ENCODE results near the gene FAM90A1. TPM values are rescaled to one million over a fixed set of nuclear protein-coding genes. Genes with fewer than 3 reads are reported as not detected.
"Not testable (repeated sequence)": the region's sequence is repeated elsewhere in the genome, so short reads cannot be mapped to it uniquely, and the experiment has no call there.

FAM90A1 gene
- total RNA-seq, 1 experiment from 2014 or later: 0.17 TPM

DNA sequence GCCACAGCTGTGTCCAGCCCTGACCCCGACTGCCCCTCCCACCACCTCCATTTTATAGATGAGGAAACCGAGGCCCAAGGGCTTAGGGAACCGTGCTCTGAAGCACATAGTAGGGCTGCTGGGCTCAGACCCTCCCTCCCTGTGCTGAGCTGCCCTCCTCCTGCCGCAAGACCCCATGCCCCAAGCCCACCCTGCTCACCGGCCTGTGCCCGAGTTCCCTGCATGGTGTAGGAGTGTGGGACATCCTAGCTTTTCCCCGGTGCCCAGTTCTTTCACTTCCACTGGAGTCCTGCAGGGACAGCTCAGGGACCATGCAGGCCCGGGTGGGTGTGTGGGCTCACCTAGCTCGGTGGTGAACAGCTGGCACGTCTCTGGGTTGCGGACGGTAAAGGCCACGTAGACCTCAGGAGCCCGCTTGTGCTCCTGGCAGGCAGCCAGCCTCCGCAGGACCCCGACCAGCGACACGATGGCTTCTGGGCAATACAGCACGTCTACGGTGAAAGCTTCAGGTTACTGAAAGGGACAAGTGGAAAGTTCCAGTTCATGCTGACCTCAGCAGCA, 6.6 kb upstream of the FAM90A1 start:
- not testable (repeated sequence) for DNase-seq (ENCODE audit: low read depth)

DNA sequence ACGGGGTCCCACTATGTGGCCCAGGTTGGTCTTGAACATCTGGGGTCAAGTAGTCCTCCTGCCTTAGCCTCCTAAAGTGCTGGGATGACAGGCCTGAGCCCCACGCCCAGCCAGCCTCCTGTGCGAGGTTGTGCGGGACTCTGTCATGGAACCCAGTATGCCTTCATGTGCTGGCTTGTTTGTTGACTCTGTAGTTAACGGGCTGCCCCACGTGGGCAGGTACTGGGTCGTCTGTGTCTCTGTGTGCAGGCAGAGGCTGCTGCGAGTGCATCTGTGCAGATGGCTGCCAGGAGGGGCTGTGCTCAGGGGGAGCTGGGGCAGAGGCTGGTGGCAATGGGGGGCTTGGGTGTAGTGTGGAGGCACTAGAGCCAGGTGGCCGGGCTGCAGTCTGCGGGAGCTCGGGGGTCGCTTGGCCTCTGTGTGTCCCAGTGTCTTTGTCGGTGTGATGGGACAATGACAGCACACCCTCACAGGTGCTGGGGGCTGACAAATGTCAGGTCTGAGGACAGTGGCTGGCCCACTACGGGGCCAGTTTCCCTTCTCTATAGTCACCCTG, 6.0 kb upstream of the FAM90A1 start:
- DNase-seq (ENCODE audit: low read depth): not testable (repeated sequence)

DNA sequence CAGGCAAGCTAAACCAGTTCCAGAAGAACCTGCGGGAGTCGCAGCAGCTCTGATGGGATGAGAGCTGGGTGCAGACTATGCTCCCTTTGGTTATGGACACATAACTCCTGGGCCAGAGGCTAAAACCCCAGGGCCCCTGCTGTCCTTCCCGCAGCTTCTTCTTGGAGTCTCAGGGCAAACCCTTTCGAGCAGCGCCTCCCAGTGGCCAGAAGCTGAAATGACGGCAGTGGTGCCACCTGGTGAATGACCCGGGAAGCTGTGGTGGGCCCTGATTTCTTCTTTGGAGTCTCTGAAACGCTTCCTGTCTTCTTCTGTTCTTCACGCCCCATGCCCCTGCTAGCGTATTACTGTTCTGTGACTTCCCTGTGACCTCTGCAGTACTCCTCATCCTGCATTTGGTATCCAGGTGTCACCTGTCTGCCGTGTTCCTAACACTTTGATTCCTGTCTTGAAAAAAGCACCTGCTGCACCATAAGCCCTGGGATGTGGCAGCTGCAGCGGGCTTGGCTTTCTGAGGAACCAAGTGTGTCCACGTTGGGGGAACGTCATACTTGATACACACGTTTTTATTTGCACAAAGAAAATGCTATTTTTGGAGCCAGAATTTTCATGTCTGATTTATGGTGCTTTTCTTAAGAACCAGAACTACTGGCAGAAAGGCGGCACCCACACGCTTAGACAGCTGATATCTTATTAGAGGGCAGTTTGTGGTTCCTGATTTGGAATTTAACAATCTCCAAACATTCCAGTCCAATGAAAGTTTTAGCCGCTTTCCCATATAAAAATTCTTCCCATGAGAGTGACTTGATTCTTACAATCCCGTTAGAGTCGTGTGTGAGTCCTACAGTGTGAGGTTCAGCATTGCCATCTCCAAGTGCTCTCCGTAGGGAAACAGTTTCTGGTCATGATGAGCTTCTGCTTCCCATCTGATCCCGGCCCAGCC, 4.5 kb upstream of the FAM90A1 start:
- peak; percentile 47 for DNase-seq (ENCODE audit: low read depth)

DNA sequence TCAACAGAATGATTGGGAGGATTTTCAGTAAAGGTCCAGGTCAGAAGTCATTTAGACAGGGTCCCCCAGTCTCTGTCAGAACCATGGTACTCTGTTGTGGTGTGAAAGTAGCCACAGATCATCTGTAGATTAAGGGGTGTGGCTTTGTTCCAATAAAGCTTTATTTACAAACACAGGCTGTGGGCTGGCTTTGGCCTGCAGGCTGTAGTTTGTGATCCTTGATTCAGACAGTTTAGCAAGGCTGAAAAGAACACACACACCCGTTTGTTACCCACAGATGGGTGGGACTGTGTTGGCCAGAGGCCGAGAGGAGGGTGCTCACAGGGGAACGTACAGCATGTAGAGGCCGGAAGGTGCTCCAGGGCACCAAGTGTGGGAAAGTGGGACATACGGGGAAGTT, 3.6 kb upstream of the FAM90A1 start:
- DNase-seq (ENCODE audit: low read depth): not testable (repeated sequence)

DNA sequence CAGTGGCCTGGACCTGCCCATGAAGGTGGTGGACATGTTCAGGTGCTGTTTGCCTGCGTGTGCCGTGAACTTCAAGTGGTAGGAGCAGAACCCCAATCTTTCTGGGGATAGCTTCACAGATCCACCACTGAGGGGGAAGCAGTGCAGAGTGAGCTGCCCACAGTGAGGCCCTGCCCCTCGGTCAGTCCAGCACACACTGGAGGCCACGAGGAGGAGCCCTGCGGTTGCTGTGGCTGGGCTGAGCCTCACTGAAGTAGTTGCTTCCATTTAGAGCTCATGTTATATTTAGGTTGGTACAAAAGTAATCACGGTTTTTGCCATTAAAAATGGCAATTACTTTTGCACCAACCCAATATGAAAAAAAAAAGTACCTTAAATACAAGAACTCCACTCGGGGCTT, 2.1 kb upstream of the FAM90A1 start:
- DNase-seq (ENCODE audit: low read depth): not testable (repeated sequence)

DNA sequence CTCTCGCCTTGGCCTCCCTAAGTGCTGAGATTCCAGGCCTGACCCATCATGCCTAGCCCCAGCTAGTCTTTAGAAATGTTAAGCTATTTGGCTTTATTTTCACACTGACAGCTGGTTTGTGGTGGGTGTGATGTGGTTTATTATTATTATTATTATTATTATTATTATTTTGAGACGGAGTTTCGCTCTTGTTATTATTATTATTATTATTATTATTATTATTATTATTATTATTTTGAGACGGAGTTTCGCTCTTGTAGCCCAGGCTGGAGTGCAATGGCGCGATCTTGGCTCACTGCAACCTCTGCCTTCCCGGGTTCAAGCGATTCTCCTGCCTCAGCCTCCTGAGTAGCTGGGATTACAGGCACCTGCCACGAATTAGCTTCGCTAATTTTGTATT, 1.2 kb upstream of the FAM90A1 start:
- DNase-seq (ENCODE audit: low read depth): not testable (repeated sequence)

DNA sequence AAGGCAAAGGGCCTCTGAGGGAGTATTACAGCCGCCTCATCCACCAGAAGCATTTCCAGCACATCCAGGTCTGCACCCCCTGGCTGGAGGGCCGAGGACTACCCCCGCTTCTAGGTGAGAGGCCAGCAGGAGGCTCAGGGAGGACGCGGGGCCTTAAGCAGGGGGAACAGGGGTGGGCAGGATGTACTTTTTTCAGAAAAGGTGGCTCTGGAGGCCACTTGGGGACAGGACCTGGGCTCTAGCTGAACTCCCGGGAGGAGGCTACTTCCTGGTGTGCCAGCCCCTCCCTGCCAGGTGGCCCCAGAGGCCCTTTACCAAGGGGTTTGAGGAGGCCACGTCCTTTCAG, 287 bp upstream of the FAM90A1 start:
- not testable (repeated sequence) for DNase-seq (ENCODE audit: low read depth)

DNA sequence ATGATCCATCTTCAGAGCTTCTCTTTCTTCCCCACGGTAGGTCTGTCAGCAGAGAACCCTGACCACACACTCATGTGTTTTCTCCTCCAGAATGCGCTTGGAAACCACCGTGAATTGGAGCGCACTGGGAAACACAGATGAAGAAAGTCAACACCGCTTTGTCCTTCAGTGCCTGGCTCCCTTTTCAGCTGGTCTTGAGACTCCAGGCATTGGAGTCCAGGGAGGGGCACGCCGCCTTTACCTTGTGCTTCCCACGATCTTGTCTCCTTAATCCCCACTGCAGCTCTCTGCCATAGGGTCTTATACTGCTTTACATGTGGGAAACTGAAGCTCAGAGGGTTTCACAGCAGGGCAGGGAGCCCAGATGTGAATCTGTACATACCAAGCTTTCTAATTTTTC, 1.1 kb downstream of the FAM90A1 start:
- DNase-seq (ENCODE audit: low read depth): no peak

DNA sequence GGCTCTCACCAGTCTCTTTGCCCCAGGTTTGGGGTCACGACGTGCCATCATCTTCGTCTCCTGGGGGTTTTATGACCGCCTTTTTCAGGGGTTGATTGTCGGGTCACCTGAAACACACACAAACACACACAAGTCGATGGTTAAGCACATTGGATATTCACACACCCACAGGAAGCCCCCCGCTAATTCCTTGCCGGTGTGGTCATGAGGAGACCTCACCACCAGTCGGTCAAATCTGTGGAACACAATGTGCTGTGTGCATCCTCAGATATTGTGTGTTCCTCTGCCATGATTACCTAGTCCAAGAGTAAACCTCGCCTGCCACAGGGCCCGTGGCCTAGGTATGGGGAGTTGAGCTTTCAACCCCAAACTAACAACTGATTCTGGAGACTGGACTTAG, 2.6 kb downstream of the FAM90A1 start:
- not testable (repeated sequence) for DNase-seq (ENCODE audit: low read depth)

DNA sequence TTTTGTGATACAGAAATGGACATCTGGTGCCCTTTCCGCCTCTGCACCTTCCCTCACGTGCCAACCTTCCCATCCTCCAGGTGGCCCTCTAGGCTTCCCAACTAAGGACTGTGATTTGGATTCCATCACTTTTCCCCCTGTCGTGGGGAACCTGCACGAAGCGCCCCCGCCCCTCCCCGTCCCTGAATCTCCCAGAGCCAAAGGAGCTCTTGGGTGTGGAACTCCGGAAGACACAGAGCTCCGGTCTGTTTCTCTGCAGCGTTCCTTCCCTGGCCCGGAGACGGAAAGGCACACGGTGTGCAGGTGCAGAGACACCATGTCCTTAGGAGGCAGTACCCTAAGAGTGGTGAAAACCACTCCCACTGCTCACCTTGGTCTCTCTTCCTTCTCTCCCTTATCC, 3.8 kb downstream of the FAM90A1 start:
- DNase-seq (ENCODE audit: low read depth): not testable (repeated sequence)

DNA sequence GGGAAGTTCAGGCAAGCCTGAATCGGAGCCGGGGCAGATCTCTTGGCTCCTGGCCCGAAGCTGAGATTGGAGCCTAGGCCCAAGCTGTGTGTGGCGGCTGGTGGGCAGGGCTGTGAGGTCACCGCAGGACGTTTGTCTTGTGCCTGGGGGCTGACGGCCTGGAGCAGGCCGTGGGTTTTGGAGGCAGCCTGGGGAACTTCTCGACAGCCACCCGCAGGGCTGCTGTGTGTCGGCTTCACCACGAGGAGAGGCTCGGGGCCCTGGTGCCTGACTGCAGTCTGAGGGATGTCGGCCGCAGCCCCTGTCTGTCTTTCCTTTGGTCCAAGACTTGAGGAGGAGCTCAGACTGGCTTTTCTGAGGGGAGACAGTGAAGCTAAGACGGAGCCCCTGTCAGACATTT, 5.1 kb downstream of the FAM90A1 start:
- not testable (repeated sequence) for DNase-seq (ENCODE audit: low read depth)

DNA sequence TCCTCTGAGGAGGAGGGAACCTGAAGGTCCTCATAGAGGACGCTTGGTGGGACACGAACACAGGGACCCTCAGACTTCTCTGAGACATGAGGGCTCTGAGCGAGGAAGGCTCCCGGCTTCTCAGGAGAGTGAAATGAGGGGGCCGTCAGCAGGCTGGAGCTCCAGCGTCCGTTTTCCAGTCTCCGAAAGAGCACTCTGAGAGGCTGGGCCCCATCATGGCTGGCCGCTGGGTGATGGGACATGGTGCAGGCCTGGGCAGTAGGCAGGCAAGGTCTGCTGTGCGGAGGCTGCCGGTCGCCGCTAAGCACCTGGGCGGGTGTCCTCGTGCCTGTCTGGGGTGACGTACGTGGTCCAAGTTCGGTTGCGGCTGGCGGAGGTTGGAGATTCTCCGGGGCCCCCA, 5.6 kb downstream of the FAM90A1 start:
- not testable (repeated sequence) for DNase-seq (ENCODE audit: low read depth)

DNA sequence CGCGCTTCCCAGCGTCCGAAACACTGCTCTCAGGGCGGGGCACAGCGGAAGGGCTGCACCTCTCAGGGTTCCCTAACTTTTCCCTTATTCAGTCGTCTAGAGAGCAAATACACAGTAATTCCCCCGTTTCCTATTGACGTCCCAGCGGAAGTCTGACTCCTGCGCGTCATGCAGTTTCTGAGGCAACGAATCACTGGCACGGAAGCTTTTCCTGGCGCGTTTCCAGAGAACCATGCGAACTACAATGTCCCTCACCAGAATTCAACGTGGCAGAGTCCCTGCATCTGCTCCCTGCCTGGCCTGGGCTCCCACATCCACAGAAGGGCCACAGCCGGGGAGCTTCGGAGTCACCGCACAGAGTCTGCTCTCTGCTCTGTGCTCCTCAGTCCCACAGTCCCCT, 6.0 kb downstream of the FAM90A1 start:
- peak; percentile 23 for DNase-seq (ENCODE audit: low read depth)

DNA sequence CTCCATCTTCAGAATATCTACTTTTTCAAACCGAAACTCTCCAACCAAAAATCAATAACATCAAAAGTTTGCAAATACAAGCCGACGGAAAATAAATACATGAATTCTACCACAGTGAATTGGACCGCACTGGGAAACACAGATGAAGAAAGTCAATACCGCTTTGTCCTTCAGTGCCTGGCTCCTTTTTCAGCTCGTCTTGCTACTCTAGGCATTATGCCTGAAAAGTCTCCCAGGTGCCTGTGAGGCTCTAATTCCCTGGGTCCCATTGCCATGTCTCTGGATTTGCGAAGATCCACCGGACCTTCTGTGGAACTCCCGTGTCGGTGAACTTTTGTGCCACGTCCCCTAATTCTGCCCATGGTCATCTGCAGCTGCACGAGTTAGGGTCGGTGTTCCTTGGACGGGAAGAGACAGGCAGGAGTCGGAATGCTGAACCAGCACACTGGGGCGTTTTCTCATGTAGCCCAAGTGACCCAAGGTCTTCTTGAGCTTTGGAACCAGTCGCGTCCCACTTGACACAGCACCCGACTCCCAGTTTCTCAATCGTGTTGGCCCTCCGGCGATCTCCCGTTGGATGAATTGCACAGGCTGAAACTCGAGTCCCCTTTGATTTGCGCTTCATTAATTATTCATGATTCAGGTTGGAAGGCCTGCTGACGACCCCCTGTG, 8.6 kb downstream of the FAM90A1 start:
- not testable (repeated sequence) for DNase-seq (ENCODE audit: low read depth)

DNA sequence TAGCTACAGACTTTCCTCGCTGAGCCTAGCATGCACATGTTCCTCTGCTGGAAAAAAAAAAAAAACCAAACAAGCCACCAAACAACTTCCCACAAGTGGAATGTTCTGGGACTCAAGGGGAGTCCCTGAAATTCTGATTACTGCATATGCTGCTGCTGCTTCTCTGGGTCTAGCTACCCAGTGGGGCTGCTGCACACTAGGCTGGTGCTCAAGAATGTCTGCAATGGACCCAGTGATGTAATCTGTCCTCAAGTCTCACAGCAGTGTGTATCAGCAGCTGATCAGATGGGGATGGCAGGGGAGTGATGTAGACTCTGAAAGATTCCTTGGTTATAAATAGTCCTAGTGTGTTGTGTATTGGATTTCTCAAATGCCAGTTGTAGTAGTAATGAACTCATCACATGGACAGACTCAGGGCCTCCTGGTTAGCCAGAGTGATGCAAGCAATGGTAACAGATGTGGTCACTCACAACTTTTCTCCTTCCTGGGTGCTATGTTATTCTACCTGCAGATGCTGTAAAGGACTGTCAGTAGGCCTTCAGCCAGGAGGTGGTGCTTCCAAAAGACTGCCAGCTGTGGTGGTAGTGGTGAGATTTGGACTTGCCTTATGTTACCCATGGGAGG, 29.6 kb downstream of the FAM90A1 start:
- DNase-seq (ENCODE audit: low read depth): not testable (repeated sequence)

DNA sequence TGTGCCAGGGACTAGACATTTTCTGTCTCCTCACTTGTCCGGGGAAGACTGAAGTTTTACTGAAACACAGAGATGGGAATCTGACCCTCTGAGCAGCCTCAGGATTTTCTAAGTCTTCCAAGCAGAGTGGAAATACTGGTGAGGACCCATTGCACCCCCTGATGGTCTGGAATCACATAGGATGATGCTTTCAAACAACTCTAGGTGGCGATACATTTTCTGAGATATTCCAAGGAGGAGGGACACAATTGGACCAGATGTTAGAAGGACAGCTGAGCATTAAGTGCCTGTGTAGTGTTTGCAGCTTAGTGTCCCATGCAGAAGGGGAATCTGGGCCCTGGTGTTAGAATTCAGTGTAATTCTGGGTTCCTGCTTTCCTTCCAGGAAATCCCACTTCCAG, 39.3 kb downstream of the FAM90A1 start:
- not testable (repeated sequence) for DNase-seq (ENCODE audit: low read depth)

DNA sequence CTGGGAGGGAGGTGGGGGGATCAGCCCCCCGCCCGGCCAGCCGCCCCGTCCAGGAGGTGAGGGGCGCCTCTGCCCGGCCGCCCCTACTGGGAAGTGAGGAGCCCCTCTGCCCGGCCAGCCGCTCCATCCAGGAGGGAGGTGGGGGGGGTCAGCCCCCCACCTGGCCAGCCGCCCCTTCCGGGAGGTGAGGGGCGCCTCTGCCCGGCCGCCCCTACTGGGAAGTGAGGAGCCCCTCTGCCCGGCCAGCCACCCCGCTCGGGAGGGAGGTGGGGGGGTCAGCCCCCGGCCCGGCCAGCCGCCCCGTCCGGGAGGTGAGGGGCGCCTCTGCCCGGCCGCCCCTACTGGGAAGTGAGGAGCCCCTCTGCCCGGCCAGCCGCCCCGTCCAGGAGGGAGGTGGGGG, 43.2 kb downstream of the FAM90A1 start:
- not testable (repeated sequence) for DNase-seq (ENCODE audit: low read depth)

DNA sequence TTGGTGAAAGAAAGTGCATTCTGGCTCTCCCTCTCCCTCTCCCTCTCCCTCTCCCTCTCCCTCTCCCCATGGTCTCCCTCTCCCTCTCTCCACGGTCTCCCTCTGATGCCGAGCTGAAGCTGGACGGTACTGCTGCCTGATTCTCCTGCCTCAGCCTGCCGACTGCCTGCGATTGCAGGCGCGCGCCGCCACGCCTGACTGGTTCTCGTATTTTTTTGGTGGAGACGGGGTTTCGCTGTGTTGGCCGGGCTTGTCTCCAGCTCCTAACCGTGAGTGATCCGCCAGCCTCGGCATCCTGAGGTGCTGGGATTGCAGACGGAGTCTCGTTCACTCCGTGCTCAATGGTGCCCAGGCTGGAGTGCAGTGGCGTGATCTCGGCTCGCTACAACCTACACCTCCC, 44.1 kb downstream of the FAM90A1 start:
- not testable (repeated sequence) for DNase-seq (ENCODE audit: low read depth)

DNA sequence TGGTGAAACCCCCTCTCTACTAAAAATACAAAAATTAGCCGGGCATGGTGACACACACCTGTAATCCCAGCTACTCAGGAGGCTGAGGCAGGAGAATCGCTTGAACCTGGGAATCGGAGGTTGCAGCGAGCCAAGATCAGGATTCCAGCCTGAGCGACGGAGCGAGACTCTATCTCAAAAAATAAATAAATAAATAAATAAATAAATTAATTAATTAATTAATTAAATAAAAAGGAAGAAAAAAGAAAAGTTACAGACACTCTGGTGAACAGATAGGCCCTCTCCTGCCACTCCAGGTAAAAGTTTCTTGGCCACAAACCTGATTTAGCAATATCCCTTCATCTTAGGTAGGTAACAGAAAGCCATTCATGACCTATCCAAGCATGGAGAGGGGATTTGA, 44.5 kb downstream of the FAM90A1 start:
- DNase-seq (ENCODE audit: low read depth): not testable (repeated sequence)

DNA sequence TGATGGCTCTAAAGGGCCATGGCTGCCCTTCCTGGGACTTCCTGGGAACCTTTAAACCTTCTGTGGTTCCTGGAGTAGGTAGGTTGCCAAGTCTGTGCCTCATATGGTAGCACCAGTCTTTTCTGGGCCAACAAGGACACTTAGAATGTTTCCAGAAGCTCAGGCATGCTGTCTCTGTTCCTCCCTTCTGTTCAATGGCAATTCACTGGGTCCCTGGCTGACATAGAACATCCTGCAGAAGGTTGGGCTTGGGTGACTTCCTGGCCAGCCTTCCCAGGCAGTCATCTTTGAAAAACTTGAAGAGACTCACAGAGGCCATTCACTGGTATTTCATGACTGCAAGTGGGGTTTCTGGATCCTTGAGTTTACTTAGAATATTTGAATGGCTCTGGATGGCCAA, 46.1 kb downstream of the FAM90A1 start:
- DNase-seq (ENCODE audit: low read depth): not testable (repeated sequence)

DNA sequence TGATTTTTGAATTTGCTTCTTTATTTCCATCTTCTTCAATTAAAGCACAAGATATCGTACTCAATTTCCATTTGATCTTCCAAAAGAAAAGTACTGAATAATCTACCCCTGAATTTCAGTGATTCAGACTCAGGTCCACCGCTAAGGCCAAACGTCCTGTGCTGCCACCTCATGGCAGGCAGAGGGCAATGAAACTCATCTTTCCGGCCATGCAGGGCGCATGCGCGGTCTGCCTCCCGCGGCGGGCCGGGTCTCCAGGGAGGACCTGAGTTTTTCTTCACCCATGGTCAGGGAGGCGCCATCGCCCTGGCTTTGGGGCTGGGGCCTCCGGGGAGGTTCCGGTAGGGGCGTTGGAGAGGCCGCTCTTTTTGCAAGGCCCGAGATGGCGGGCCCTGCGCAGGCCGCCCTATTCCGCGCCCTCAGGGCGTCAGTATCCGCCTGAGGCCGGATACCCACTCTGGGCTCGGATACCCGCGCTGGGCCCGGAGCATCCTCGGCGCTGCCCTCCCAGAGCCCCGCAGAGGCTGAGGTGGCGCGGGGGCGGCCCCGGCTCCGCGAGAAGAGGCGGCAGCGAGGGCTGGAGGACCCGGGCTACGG, 47.3 kb downstream of the FAM90A1 start:
- DNase-seq (ENCODE audit: low read depth): peak; percentile 82

Data from Daoy (cell line).